ENCODE results near the gene PLCB4. TPM values are rescaled to one million over a fixed set of nuclear protein-coding genes. Genes with fewer than 3 reads are reported as not detected.
"Not testable (repeated sequence)": the region's sequence is repeated elsewhere in the genome, so short reads cannot be mapped to it uniquely, and the experiment has no call there.

The PLCB4 gene
- 22.7 and 24.0 TPM in 2 replicates for total RNA-seq (2014; rRNA removed; shearing (Covaris generic))
- 10.6 and 12.2 TPM in 2 replicates for polyA plus RNA-seq (2015; cell fraction: cytosol; rRNA removed)
- 45.1 and 56.4 TPM in 2 replicates for polyA plus RNA-seq (2015; cell fraction: nucleus; rRNA removed)

DNA sequence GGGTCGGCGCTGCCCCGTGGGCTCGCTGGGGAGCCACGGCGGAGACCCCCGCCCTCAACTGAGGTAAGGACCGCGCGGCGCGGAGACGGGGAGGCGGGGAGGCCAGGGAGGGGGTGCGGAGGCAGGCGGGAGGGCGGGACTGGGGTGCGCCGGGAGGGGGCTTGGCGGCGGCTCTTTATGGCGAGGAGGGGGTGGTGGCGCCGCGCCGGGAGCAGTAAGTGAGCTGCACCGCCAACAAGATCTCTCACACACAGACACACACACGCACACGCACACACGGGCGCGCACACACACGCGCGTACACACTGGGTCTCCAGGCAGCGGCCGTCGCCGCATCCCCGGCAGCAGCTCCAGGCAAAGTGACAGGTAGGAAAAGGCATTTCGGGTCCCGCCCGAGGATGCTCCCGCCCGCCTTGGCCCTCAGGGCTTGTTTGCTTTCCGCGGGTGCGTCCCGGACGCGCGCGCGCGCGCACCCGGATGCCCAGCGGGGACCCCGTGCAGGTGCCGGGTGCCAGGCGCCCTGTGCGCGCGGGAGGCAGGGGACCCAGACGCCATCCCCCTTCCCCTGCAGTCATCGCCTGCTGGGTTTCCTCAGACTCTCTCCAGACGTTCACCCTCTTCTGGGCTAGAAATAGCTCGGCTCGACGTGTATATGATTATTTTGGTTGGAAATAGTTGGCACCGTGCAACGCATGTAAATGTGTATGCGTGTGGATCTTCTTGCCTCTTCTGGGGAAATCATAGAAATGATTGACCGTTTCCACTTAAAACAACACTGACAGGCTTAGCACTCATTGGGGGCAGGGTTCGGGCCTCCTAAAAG, at the start of gene PLCB4:
Gene PLCB4, plus strand, starts transcription at position 247 of the 823 bp plus-strand sequence. CDS start 238,728 bp downstream, outside the sequence.
- DNase-seq (ENCODE audit: low read depth), result peak; percentile 85

DNA sequence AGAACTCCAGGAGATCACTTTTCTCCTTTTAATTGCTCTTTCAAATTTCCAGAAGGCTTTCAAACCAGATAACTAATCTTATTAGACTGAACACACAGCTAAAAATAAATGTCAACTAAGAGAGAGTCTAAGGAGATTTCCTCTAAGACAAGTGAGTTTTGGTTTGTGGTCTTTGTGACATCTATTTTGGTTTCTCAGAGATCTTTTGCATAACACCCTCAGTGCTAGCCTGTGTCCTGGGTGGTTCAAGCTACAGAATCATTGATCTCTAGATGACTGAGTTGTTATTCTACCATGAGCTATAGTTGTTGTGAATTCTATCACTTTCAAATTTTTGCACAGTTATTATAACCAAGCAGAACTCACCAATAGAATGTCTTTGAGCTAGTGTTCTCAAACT, 49.1 kb upstream of the PLCB4 start:
- DNase-seq (ENCODE audit: low read depth), result no peak

DNA sequence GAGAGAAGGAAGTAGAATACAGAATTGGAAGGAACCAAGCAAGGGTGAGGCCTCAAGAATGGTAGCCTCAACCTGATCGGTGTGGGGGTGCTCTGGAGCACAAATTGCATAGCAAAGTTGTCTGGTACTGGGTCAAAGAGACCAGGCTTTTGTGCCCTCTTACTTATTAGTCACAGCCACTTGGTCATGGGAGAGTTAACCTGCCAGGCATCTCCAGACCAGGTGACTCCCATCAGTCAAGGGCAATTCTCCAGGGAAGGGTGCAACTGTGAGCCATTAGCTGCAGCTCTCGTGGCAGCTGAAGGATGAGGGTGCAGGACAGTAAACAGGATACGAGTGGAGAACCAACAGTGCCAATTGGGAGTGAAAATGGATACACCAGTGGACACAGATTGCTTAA, 47.7 kb upstream of the PLCB4 start:
- DNase-seq (ENCODE audit: low read depth), result no peak

DNA sequence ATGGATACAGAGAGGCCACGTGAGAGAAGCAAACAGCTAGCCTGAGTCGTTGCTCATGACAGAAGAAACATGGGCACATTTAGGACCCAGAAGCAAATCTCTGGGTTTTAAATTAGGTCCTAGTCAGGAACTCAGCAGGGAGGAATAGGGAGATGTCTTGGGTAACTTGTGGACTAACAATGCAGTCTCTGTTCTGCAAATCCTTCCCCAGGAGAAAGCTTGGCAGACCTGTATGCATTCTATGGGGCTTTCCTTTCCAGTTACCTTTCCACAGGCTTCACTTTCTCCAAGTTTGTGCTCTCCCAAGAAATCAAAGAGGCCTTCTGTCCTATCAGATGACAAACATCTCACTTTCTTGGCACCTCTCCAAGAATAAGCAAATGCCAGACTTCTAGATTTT, 47.2 kb upstream of the PLCB4 start:
- peak; percentile 74 for DNase-seq (ENCODE audit: low read depth)

DNA sequence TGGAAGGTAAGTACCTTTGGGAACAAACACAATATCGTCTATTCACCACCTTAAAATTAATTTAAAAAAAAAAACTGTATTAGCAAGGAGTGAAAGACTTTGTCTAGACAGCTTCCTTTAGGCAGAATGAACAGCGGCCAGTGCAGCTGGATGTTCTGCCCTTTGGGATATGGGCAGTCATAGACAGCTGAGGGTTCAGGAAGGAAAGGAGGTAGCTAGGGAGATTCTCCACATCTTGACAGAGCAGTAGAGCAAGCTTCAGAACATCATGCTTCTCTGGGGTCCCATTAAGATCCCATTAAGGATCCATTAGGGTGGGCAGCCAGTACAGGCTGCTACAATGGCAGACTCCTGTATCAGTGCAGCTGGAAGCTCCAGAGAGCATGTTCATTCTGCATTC, 46.5 kb upstream of the PLCB4 start:
- no peak for DNase-seq (ENCODE audit: low read depth)

DNA sequence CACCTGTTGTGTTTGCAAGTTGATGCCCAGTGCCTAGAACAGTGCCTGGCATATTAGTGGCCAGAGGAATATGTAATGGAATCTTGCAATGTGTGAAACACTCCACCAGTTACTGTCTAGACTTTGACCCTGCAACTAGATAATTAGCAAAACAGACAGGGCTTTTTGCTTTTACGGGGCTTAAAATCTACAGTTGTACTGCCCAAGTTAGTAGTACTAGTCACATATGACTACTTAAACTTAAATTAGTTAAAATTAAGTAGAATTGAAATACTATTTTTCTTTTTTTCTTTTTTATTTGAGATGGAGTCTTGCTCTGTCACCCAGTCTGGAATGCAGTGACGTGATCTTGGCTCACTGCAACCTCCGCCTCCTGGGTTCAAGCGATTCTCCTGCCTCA, 44.3 kb upstream of the PLCB4 start:
- no peak for DNase-seq (ENCODE audit: low read depth)

DNA sequence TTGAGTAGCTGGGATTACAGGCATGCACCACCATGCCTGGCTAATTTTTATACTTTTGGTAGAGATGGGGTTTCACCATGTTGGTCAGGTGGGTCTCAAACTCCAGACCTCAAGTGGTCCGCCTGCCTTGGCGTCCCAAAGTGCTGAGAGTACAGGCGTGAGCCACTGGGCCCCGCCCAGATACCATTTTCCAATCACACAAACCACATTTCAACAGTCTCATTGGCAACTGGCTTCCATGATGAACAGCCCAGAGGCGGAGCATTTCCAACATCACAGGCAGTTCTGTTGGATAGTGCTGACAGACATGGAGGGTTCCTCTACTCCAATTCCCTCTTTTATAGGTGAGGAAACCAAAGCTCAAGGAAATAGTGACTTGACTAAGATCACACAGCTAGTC, 43.9 kb upstream of the PLCB4 start:
- no peak for DNase-seq (ENCODE audit: low read depth)

DNA sequence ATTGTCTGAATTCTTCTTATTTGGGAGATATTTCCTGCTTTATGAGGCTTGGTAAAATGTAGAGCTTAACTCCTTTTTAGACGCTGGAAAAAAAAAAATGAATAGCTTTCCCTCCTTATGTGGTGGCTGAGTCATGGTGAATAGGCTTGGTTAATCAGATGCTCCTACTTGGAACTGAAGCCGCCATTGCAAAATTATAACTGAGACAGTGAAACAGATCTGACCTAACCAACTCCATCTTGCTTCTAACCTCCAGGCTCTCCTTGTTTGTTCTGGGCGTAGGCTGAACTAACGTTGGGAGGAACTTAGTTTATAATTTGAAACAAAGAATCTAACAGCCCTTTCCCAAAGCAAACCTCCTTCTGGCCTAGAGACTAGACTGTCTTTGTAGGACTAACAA, 43.2 kb upstream of the PLCB4 start:
- DNase-seq (ENCODE audit: low read depth), result peak; percentile 76

DNA sequence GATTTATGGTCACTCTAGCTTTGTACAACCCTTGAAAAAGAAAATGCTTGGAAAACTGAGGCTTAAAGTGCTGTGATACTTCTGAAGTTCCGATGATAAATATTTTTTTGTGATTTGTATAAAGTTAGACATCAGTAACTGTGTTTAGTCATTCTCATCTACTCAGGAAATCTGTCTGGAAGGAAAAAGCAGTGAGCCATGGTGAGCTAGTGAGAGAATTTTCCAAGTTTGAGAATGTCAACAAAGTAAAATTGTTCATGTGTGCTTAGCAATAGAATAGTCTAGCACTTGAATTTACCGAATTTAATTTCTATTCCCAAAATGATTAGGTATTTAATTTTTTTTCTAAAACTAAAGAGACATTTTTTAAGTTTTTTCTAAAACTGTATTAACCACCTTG, 41.3 kb upstream of the PLCB4 start:
- DNase-seq (ENCODE audit: low read depth), result no peak

DNA sequence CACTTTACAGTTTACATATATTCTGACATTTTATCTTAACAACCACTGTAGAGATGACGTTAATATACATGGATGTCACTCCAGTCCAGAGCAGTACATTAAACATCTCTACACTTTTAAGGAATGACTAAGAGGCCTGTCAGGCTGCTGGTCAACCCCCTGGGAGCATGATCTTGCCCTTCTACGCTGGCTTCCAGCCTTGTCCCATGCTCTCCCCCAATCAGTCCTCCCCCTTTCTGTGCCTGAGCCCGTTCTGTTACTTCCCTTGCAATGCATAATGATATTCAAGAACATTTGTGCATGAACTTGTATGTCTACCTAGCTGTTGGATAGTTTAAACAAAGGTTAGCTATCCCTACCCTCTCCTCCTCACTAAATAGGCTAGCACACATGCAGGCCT, 40.5 kb upstream of the PLCB4 start:
- DNase-seq (ENCODE audit: low read depth), result no peak

DNA sequence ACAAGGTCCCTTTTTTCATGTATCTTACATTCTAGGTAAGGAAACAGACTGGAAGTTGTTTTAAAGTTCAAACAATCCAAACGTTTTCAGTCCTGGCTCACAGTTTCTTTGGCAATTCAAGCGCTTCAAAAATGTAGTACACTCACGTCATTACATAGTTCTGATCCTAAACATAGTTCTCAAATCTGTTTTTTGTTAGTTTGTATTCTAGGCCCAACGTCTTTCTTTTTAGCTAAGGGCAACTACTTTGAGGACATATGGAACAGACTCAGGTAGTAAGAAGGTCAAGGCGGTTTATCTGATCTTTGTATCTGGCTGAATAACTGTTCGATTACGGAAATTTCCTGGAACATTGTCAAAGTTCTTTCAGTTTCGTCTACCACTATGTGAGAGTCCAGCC, 36.9 kb upstream of the PLCB4 start:
- DNase-seq (ENCODE audit: low read depth), result no peak

DNA sequence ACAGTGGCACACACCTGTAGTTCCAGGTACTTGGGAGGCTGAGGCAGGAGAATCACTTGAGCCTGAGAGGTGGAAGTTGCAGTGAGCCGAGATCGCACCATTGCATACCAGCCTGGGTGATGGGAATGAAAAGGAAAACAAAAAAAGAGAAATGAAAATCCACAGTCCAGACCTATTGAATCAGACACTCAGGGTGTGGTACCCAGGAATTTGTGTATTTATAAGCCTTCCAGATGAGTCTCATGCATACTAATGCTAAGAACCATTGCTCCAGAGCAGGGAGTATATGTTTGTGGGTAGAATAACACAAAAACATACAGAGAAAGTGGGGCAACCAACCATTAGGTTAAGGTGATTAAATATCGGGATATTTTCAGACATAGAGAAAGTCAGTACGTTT, 36.1 kb upstream of the PLCB4 start:
- DNase-seq (ENCODE audit: low read depth), result no peak

DNA sequence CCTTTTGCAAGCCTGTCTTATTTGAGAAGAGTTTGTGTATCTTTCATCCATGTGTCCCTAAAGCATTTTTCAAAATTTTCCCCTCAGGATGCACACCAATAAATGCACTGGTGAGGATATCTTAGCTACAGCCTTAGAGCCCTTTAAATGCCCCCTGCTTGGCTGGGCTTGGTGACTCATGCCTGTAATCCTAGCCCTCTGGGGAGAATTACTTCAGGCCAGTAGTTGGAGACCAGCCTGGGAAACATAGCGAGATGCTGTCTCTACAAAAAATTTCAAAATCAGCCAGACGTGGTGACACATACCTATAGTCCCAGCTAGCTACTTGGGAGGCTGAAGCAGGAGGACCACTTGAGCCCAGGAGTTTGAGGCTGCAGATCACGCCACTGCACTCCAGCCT, 33.8 kb upstream of the PLCB4 start:
- peak; percentile 94 for DNase-seq (ENCODE audit: low read depth)

DNA sequence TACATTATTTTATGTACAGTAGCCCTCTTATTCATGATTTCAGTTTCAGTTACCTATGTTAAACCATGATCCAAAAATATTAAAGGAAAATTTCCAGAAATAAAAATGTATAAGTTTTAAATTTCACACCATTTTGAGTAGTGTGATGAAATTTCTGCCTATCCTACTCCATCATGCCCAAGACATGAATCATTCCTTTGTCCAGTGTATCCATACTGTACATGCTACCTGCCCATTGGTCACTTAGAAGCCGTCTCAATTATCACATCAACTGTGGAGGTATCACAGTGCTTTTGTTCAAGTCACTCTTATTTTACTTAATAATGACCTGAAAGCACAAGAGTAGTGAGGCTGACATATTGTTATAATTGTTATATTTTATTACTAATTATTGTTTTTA, 32.3 kb upstream of the PLCB4 start:
- DNase-seq (ENCODE audit: low read depth), result peak; percentile 51

DNA sequence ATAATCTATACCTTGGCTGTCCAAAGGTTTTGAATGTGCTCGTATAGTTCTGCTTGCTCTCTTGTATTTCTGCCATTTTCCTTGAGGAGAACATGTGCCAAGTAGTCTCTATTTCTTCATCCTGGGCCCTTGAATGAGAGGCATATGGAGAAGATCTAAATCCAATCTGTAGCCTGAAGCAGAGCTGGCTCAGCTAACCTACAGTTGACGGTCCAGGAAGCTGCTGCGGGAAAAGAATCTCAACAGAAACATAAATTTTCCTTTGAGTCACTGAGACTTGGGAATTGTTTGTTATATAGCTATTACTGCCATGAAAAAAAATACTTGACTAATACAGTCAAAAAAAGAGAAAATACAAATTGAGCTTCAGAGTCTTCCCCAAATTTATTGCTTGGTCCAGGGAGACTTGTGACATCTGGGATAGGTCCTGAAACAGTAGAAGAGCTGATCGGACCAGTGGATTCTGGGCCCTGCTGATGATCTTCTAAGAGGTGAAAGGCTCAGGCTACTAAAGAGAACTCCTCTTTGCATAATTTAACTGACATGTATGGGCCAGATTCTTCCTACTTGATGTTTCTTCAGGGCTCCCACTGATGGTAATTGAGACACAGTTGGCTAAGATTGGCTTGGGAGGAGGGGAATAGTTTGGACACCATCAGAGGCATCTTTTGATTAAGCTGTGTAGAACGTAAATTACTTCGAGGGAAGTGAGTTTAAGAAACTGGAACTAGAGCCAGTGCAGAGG, 29.9 kb upstream of the PLCB4 start:
- DNase-seq (ENCODE audit: low read depth), result no peak

DNA sequence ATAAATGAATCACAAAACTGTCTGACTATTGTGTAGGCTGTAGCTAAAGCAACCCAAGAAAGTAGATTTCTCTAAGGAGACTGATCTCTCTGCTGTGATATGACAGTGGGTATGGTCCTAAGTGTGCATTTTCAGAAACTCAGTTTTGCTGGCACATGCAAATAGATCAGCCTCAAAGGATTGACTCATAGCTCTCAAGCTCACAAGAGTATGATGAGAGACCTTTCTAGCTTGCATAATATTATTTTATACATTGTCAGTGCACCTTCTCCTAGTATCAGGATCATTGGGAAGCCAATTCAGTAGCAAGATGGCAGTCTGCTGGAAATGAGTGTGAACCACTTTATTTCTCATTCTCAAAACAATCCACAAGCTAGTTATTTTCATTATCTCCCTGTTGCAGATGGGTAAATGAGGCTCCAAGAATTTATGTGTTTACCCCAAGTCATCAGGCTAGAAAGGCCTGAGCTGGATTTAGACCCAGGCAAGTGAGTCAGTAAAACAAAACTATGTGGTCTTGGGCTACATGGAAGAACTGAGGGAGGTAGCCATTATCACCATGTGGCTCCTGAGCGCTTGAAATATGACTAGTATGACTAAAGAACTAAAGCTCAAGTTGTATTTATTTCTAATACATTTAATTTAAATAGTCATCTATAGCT, 27.9 kb upstream of the PLCB4 start:
- DNase-seq (ENCODE audit: low read depth), result peak; percentile 30

DNA sequence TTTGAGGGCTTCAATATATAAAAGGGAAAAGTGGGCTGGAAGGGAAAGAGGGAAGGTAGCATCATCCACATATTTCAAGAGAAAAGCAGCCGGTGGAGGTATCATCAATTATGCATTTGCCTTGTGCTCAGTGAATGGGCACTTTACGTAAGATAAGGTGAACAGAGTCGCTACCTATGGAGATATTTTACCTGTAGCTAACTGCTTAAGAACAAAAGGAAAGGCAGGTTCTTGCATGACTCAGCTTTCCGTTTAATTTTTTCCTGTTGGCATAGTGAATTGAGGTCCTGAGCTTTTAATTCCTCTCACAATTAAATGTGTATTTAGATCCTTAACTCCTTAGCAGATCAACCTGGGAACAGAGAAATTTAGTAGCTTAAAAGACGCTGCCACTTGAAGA, 25.5 kb upstream of the PLCB4 start:
- DNase-seq (ENCODE audit: low read depth), result no peak

DNA sequence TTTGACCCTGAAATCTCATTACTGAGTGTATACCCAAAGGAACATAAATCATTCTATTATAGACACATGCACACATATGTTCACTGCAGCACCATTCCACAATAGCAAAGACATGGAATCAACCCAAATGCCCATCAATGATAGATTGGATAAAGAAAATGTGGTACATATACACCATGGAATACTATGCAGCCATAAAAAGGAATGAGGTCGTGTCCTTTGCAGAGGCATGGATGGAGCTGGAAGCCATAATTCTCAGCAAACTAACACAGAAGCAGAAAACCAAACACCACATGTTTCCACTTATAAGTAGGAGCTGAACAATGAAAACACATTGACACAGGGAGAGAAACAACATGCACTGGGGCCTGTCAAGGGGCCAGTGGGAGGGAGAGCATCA, 21.0 kb upstream of the PLCB4 start:
- not testable (repeated sequence) for DNase-seq (ENCODE audit: low read depth)

DNA sequence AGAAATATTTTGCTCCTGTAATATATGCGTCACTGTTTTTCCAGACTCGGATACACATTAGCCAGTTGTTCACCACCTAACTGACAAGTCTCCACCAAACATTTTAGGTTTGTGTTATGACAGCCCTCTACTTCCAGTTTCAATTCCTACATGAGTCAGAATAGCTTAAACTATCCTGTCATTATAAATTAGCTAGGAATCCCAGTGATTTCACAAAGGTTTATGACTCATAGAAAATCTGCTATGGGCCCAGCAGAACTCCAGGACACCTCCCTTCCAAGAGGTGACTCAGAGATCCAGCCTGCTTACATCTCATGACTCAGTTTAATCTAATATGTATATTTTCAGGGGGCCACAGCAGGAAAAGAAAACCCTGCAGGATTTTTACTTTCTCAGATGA, 17.4 kb upstream of the PLCB4 start:
- DNase-seq (ENCODE audit: low read depth), result peak; percentile 100

DNA sequence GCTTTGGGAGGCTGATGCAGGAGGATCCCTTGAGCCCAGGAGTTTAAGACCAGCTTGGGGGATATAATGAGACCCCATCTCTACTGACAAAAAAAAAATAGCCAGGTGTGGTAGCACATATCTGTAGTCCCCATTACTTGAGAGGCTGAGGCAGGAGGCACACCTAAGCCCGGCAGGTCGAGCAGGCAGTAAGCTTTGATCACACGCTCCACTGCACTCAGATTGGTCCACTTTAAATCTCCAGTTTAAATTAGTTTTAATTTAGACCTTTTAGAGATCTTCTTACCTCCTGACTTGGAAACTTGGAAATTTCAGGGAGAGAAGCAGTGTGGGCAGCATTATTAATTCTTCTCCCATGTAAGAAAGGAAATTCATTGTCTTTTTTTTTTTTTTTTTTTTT, 16.8 kb upstream of the PLCB4 start:
- DNase-seq (ENCODE audit: low read depth), result no peak

DNA sequence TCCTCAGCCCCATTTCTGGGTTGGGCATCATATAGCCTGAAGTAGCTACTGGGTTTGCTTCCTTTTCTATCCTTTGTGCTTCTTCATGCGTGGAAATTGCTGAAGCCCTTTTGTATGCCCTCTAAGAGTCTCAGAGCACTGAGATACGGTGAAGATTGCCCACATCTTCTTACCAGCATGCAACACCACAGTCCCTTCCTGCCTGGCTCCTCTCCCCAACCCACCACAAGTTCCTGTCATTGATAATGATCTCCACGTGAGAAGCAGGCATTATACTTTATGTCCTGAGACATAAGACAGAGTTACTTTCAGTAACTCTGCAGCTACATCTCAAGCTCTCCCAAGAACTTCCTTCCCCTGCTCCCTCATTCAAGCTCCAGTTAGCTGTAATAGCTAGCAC, 15.8 kb upstream of the PLCB4 start:
- peak; percentile 35 for DNase-seq (ENCODE audit: low read depth)

DNA sequence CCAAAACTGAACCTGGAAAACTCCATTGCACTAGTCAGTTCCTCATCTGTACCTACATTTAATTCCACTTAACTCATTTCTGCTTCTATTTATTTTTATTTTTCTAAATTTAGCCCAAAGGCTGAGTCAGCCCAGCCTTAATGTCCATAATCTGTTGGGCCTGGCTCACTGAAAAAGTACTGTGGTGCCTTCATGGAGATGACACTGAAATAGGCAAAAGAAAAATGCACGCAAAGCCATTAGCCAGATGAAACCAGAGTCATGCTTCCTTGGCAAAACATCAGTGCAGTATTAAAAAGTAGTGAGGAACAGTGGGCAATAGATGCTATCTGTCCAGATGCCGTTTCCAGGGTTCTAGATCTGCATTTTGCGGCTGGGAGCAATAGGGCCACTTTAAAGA, 14.7 kb upstream of the PLCB4 start:
- DNase-seq (ENCODE audit: low read depth), result no peak

All from HT1080 (cell line).